Measurements from ENCODE around the gene METTL6.

Gene METTL6

DNA sequence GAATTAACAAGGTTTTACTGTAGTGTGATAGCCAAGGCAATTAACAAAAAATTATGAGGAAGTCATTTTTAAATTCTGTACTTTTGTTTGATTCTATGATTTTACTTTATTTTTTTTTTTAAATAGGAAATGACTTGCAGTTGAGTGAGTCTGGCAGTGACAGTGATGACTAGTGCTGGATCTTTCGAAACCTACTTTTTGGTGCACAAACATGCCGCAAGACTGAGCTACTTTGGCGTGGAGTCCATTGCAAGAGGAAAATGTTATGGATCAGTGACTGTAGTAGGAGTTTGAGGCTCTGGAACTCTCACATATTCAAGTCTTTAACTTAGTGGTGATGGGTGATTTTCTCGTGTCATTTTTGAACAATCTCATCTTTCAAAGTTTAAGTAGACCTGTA, 11.6 kb upstream of the METTL6 start:
- peak; percentile 90 for DNase-seq (ENCODE audit: low read depth)
- TF ChIP-seq, protein P1, sequence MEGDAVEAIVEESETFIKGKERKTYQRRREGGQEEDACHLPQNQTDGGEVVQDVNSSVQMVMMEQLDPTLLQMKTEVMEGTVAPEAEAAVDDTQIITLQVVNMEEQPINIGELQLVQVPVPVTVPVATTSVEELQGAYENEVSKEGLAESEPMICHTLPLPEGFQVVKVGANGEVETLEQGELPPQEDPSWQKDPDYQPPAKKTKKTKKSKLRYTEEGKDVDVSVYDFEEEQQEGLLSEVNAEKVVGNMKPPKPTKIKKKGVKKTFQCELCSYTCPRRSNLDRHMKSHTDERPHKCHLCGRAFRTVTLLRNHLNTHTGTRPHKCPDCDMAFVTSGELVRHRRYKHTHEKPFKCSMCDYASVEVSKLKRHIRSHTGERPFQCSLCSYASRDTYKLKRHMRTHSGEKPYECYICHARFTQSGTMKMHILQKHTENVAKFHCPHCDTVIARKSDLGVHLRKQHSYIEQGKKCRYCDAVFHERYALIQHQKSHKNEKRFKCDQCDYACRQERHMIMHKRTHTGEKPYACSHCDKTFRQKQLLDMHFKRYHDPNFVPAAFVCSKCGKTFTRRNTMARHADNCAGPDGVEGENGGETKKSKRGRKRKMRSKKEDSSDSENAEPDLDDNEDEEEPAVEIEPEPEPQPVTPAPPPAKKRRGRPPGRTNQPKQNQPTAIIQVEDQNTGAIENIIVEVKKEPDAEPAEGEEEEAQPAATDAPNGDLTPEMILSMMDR (conservative IDR thresholded peaks at IDR 0.05; ENCODE audit: control insufficient read depth, insufficient read depth, low read depth, low read length), result no peak
- no peak overlapping the region for H3K4me3 ChIP-seq (ENCODE audit: control insufficient read depth, low read depth, low read length)

DNA sequence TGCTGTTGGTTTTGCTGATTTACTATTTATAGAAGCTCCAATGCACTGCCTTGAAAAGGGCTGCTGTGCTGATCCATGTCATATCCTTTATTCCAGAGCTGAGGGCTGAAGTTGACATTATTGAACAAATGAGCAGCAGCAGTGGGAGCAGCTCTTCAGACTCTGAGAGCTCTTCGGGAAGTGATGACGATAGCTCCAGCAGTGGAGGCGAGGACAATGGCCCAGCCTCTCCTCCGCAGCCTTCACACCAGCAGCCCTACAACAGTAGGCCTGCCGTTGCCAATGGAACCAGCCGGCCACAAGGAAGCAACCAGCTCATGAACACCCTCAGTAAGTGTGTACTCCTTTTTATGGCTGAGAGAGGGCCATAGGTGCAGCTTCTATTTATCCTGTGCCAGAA, 8.9 kb upstream of the METTL6 start:
- no peak for DNase-seq (ENCODE audit: low read depth)
- no peak overlapping the region for H3K4me3 ChIP-seq (ENCODE audit: control insufficient read depth, low read depth, low read length)
- TF ChIP-seq, protein P1 (conservative IDR thresholded peaks at IDR 0.05; ENCODE audit: control insufficient read depth, insufficient read depth, low read depth, low read length), result no peak

DNA sequence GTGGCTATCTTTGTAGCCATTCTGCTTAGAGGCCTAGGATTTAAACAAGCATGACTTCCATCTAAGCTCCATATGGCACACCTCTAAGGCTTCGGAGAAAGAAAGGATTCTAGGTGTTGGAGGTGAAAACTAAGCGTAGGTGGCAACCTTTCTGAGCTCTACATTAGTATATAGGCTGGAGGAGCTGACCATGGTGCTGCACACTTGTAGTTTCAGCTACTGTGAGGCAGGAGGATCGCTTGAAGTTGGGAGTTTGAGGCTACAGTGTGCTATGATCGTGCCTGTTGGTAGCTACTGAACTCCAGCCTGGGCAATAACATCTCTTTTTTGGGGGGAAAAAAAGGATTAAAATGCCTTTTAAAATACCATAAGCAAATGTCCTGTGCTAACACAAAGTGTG, 7.4 kb upstream of the METTL6 start:
- no peak overlapping the region for H3K4me3 ChIP-seq (ENCODE audit: control insufficient read depth, low read depth, low read length)
- TF ChIP-seq, protein P1 (conservative IDR thresholded peaks at IDR 0.05; ENCODE audit: control insufficient read depth, insufficient read depth, low read depth, low read length), result no peak
- DNase-seq (ENCODE audit: low read depth), result no peak

DNA sequence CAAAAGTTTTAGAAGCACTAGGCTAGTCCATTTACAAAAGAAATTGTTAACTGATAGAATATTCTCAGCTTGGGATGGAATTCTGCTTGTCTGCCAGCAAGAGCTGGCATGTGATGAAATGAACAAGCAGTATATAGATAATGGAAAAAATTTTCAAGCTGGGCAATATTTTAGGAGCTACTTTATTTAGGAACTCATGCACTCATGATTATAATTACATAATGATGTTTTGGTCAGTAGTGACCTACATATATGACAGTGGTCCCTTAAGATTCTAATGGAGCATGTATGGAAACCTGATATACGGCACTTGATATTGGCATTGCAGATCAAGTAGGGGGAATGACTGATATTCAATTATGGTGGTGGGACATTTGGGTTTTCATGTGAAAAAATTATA, 6.2 kb upstream of the METTL6 start:
- no peak for DNase-seq (ENCODE audit: low read depth)
- TF ChIP-seq, protein P1 (conservative IDR thresholded peaks at IDR 0.05; ENCODE audit: control insufficient read depth, insufficient read depth, low read depth, low read length), result no peak
- no peak overlapping the region for H3K4me3 ChIP-seq (ENCODE audit: control insufficient read depth, low read depth, low read length)

DNA sequence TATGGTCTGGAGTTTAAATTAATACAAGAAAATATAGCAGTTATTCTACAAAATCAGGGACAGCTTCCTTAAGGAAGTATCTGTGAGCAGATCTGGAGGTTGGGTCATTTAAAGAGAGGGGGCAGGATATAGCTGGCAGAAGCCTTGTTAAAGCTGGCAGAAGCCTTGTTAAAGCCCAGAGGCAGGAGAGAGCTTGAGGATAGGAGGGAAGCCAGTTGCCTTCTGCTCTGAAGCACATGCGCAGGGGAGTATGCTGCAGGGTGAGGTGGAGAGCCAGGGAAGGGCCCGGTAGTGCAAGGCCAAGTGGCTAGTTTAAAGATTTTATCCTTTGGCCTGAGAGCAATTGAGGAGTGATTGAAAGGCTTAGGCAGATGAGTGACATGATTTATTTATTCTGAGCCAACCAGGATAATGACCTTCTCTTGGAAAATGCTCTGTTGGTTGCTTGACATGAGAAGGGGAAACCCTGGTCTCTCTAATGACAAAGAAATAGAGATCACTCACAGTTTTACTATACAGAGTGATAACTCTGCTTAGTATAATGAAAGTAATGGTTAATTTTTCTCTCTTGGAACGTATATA, 4.0 kb upstream of the METTL6 start:
- no peak for DNase-seq (ENCODE audit: low read depth)
- H3K4me3 ChIP-seq (ENCODE audit: control insufficient read depth, low read depth, low read length), result no peak overlapping the region
- TF ChIP-seq, protein P1 (conservative IDR thresholded peaks at IDR 0.05; ENCODE audit: control insufficient read depth, insufficient read depth, low read depth, low read length), result no peak

DNA sequence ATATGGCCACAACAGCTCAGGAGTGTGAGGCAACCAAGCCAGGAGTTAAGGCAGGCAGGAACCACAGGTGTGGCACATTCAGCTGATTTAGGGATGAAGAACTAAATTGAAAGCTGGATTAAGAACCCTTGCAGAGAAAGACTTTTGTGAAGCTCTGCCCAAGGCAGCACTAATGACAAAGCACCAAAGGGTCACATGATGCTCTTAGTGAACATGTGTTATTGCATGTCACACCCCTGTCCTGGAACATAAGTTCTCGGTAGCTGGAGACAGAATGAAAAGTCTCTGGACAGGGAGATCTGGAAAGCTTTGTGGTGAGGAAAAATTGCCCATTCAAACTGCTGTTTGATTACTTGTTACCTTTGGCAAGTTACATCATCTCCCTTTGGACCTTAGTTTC, 3.3 kb upstream of the METTL6 start:
- TF ChIP-seq, protein P1 (conservative IDR thresholded peaks at IDR 0.05; ENCODE audit: control insufficient read depth, insufficient read depth, low read depth, low read length), result no peak
- no peak overlapping the region for H3K4me3 ChIP-seq (ENCODE audit: control insufficient read depth, low read depth, low read length)
- DNase-seq (ENCODE audit: low read depth), result no peak

DNA sequence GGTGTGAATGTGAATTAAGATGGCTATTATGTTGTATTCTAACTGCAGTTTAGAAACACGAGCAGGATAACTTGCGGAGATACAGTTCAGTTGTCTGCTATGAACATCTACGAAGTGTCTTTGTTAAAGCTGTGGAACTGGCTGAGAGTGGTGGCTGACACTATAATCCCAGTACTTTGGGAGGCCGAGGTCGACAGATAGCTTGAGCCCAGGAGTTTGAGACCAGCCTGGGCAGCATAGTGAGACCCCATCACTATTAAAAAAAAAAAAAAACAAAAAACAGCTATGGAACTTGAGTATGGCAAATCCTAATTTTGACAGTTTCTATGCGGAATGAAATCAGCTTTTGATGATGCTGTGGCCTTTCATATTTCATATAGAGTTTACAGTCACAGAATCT, 1.7 kb upstream of the METTL6 start:
- no peak for DNase-seq (ENCODE audit: low read depth)
- peak overlapping the region; percentile 99 for H3K4me3 ChIP-seq (ENCODE audit: control insufficient read depth, low read depth, low read length)
- TF ChIP-seq, protein P1 (conservative IDR thresholded peaks at IDR 0.05; ENCODE audit: control insufficient read depth, insufficient read depth, low read depth, low read length), result no peak
